ENCODE results near the gene UEVLD.

The UEVLD gene

DNA sequence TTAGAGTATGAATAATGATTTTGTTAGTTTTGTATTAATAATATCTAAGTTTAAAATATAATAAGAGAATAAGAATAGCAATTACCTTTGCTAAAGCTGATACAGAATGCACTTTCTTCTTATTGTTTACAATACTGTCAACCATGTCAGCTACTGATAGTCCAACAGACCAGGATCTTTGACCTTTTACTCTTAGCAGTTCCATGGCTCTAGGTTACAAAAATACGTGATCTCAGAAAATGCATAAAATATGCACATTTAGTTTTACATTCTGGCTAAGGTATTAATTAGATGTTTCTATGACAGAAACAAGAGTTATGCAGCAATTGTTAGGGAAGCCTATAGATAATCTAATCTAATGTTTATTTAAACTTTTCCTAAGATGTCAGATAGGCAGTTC lies 54.3 kb downstream of the UEVLD start:
- Histone ChIP-seq H3K4me1 (ENCODE audit: insufficient read depth, low read length, poor library complexity, severe bottlenecking) (no peaks in the 10 kb centered on the region), H3F3A (ENCODE audit: low read depth) (no peaks in the 10 kb centered on the region; the same call in 1 of the 2 replicates), H4K20me1 (ENCODE audit: insufficient read depth, low read length, poor library complexity, severe bottlenecking) (no peaks in the 10 kb centered on the region), H3K27me3 (ENCODE audit: insufficient read depth, low read length, poor library complexity, severe bottlenecking) (no peaks in the 10 kb centered on the region), H2AFZ (ENCODE audit: low read length) (no peak overlapping the region), H3K9me2 (replicated peaks; ENCODE audit: low read depth, low read length) (no peaks in the 10 kb centered on the region), H3K79me2 (ENCODE audit: insufficient read depth, low read length) (no peaks in the 10 kb centered on the region), H3K36me3 (ENCODE audit: insufficient read depth, low read length) (no peaks in the 10 kb centered on the region), H3K9ac (ENCODE audit: low read depth, low read length, poor library complexity, severe bottlenecking) (no peak overlapping the region), H3K9me3 (ENCODE audit: insufficient read depth, low read depth, low read length) (no peaks in the 10 kb centered on the region), H3K4me3 (ENCODE audit: low read length, poor library complexity, severe bottlenecking) (no peak overlapping the region), H3K4me2 (ENCODE audit: low read depth, low read length, poor library complexity, severe bottlenecking) (no peak overlapping the region)
- no peak for TF ChIP-seq EZH2phosphoT487 (IDR thresholded peaks at IDR 0.05; ENCODE audit: borderline replicate concordance)
- TF ChIP-seq, protein P1, sequence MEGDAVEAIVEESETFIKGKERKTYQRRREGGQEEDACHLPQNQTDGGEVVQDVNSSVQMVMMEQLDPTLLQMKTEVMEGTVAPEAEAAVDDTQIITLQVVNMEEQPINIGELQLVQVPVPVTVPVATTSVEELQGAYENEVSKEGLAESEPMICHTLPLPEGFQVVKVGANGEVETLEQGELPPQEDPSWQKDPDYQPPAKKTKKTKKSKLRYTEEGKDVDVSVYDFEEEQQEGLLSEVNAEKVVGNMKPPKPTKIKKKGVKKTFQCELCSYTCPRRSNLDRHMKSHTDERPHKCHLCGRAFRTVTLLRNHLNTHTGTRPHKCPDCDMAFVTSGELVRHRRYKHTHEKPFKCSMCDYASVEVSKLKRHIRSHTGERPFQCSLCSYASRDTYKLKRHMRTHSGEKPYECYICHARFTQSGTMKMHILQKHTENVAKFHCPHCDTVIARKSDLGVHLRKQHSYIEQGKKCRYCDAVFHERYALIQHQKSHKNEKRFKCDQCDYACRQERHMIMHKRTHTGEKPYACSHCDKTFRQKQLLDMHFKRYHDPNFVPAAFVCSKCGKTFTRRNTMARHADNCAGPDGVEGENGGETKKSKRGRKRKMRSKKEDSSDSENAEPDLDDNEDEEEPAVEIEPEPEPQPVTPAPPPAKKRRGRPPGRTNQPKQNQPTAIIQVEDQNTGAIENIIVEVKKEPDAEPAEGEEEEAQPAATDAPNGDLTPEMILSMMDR (conservative IDR thresholded peaks at IDR 0.05; ENCODE audit: low read length): no peak

GRCh38 chr11:18533365-18533764 lies 55.2 kb downstream of the UEVLD start:
- H3F3A ChIP-seq (ENCODE audit: low read depth): no peaks in the 10 kb centered on the region; the same call in 1 of the 2 replicates
- H3K36me3 ChIP-seq (ENCODE audit: insufficient read depth, low read length): no peaks in the 10 kb centered on the region
- no peaks in the 10 kb centered on the region for H3K9me3 ChIP-seq (ENCODE audit: insufficient read depth, low read depth, low read length)
- H3K4me3 ChIP-seq (ENCODE audit: low read length, poor library complexity, severe bottlenecking): no peak overlapping the region
- H3K9ac ChIP-seq (ENCODE audit: low read depth, low read length, poor library complexity, severe bottlenecking): no peak overlapping the region
- H3K27me3 ChIP-seq (ENCODE audit: insufficient read depth, low read length, poor library complexity, severe bottlenecking): no peaks in the 10 kb centered on the region
- H3K79me2 ChIP-seq (ENCODE audit: insufficient read depth, low read length): no peaks in the 10 kb centered on the region
- H3K4me2 ChIP-seq (ENCODE audit: low read depth, low read length, poor library complexity, severe bottlenecking): no peak overlapping the region
- TF ChIP-seq EZH2phosphoT487 (IDR thresholded peaks at IDR 0.05; ENCODE audit: borderline replicate concordance): no peak
- TF ChIP-seq, protein P1 (conservative IDR thresholded peaks at IDR 0.05; ENCODE audit: low read length): no peak
- no peaks in the 10 kb centered on the region for H3K4me1 ChIP-seq (ENCODE audit: insufficient read depth, low read length, poor library complexity, severe bottlenecking)
- no peak overlapping the region for H2AFZ ChIP-seq (ENCODE audit: low read length)
- H3K9me2 ChIP-seq (replicated peaks; ENCODE audit: low read depth, low read length): no peaks in the 10 kb centered on the region
- no peaks in the 10 kb centered on the region for H4K20me1 ChIP-seq (ENCODE audit: insufficient read depth, low read length, poor library complexity, severe bottlenecking)

GRCh38 chr11:18527512-18527911 lies 61.0 kb downstream of the UEVLD start:
- peak overlapping the region; percentile 95 for H3K4me2 ChIP-seq (ENCODE audit: low read depth, low read length, poor library complexity, severe bottlenecking)
- peaks cover 28% of the 10 kb centered on the region for H3K4me1 ChIP-seq (ENCODE audit: insufficient read depth, low read length, poor library complexity, severe bottlenecking)
- no peaks in the 10 kb centered on the region for H3K9me3 ChIP-seq (ENCODE audit: insufficient read depth, low read depth, low read length)
- no peak for TF ChIP-seq EZH2phosphoT487 (IDR thresholded peaks at IDR 0.05; ENCODE audit: borderline replicate concordance)
- TF ChIP-seq, protein P1 (conservative IDR thresholded peaks at IDR 0.05; ENCODE audit: low read length): no peak
- no peaks in the 10 kb centered on the region for H3K36me3 ChIP-seq (ENCODE audit: insufficient read depth, low read length)
- H3K27me3 ChIP-seq (ENCODE audit: insufficient read depth, low read length, poor library complexity, severe bottlenecking): no peaks in the 10 kb centered on the region
- H2AFZ ChIP-seq (ENCODE audit: low read length): no peak overlapping the region
- peaks cover 41% of the 10 kb centered on the region for H3K79me2 ChIP-seq (ENCODE audit: insufficient read depth, low read length)
- H3K9ac ChIP-seq (ENCODE audit: low read depth, low read length, poor library complexity, severe bottlenecking): peak overlapping the region; percentile 84
- H3K9me2 ChIP-seq (replicated peaks; ENCODE audit: low read depth, low read length): no peaks in the 10 kb centered on the region
- peak overlapping the region; percentile 90 for H3K4me3 ChIP-seq (ENCODE audit: low read length, poor library complexity, severe bottlenecking)
- peaks cover 7% of the 10 kb centered on the region; the same call in 1 of the 2 replicates for H3F3A ChIP-seq (ENCODE audit: low read depth)
- peaks cover 6% of the 10 kb centered on the region for H4K20me1 ChIP-seq (ENCODE audit: insufficient read depth, low read length, poor library complexity, severe bottlenecking)

All from Loucy (cell line).